T1000 (cell line): Measurements from ENCODE around the gene RASSF3.
"Not testable (repeated sequence)": the region's sequence is repeated elsewhere in the genome, so short reads cannot be mapped to it uniquely, and the experiment has no call there.

ENCODE experiments used
- DNase-seq: peaks from one replicate; lab custom pipeline; 2025; ENCODE audit warnings: mixed read lengths; lab: John Stamatoyannopoulos, UW

The RASSF3 gene

DNA sequence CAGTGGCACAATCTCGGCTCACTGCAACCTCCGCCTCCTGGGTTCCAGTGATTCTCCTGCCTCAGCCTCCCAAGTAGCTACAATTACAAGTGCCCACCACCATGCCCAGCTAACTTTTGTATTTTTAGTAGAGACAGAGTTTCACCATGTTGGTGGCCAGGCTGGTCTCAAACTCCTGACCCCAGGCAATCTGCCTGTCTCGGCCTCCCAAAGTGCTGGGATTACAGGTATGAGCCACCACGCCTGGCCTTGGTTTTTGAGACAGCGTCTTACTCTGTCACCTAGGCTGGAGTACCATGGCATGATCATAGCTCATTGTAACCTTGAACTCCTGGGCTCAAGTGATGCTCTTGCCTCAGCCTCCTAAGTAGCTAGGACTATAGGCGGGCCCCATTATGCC lies 79.9 kb downstream of the RASSF3 start:
- not testable (repeated sequence) for DNase-seq

DNA sequence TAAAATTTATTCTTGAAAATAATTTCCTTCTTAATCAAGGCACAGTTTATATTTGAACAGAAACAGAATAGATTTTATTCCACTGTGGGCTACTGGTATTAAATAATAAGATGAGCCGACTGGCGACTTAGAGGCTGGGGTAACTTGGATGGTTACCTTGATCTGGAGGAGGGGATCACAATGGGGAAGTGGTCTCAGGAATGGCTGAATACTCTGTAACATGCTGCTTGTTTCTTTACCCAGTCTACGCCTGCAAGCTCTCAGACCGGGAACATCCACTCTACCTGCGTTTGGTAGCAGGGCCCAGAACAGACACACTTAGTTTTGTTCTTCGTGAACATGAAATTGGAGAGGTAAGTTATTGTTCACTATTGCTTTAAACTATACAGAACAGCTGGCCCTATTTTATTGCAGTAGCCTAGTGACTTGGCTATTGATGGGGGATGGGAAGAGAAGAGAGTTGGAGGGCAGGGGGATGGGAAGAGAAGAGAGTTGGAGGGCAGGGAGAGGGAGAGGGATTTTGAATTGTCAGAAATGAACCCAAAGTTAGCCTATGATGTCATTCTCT lies 81.0 kb downstream of the RASSF3 start:
- DNase-seq = no peak

DNA sequence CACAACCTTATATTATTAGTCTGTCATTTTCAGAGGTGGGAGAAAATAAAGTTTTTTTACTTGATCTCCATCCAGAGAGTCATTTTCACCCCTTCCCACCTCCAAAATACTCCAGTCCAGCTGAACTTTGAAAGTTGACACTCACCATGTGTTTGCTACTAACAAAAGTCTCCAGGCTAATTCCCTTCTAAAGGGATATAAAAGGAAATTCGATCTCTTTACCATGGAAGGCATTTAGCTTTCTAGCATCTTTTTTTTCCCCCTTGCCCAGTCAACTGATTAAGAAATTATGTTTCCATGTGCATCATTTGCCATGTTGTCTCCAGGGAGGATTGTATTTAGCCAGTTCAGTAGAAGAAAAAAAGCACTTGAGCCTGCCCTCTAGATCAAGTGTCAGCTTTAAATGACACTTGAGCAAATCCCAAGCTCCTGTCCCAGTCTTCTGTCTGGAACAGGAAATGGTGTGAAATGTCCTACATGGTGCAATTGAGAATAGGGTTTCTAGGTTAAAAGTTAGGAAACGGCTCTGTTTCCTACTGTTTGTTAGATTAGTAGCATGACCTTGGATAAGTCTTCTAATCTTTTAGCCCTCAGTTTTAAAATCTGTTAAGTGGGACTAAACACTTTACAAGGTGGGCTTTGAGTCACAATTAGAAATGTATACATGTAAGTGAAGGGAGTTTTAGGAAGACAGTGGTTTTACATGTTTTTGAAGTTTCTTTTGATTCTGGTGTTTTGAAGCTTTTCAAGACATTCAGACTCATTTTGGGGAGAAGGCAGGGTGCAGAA lies 81.7 kb downstream of the RASSF3 start:
- DNase-seq = no peak

DNA sequence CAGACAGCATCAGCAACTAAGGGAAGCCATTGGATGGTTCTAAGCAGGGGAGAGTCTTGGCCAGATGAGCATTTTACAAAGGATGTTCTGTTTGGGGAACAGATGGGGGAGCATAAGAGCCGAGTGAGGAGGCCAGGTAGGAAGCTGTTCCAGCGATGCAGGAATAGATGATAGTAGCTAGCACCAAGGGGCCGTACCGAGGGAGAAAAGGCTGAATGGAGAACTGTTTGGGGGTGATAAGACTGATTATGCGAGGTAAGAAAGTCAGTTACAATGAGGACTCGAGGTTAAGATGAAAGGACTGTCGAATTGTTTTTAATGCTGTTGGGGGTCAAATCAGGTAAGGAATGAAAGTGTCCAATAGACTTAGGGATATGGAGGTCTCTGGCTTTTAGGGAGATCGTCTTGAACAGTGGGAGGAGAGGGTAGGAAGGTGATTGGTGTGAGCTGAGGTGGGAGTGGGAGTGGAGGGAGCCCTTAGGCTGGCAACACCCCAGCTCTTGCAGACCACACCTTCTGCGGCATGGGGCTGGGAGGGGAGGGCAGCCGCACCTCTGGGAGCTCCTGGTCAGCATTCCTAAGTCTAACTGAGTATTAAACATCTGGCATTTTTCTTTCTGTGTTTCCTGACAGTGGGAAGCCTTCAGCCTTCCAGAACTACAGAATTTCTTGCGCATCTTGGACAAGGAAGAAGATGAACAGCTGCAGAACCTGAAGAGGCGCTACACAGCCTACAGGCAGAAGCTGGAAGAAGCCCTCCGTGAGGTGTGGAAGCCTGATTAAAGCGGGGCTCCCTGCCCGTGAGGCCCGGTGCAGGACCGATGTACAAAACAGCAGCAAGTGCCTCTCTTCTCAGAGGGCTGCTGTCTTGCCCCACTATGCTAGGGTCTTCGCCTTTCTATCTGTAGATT lies 84.1 kb downstream of the RASSF3 start:
- DNase-seq = no peak

DNA sequence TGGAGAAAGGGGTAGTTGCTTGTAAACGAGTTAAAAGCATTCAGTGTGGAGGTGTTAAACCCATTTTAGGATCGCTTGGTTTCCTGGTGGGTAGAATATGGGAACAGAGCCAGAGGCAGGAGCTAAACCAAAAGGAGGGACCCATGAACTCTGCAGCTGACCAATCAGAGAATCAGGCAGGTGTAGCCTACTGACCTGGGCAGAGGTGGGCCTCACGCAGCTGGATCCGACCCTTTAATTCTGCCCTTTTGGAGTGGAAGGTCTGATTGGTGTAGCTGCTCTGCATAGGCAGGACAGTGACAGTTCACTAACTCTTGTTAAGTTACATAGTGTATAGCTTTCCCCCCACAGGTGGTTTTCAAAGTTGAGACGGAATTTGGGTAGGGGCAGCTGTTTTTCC lies 85.3 kb downstream of the RASSF3 start:
- no peak for DNase-seq

DNA sequence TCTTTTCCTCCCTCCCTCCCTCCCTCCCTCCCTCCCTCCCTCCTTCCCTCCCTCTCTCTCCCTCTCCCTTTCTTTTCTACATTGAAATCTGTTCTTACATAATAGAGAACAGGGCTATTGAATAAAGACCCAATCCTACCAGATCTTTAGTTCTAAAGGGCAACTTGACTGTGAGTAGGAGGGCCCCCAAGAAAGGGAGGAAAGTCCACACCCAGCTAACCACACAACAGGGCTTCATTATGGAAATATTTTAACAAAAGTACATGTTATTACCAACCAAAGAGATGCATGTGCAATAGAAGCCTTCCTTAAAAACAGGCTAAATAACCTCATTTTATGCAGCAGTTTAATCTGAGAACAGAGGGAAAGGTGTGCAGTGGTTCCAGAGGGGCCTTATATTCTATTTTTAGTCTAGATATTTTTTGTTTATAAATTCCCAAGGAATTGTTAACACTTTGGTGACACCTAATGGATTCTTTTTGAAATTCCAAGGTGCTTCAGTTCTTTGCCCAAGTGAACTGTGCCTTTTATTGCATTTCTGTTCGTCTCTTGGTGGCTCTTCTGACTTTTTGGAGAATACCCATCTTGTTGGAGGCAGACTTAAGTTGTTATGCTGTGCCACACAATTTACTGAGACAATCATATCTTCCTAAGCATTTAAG lies 85.9 kb downstream of the RASSF3 start:
- no peak for DNase-seq

DNA sequence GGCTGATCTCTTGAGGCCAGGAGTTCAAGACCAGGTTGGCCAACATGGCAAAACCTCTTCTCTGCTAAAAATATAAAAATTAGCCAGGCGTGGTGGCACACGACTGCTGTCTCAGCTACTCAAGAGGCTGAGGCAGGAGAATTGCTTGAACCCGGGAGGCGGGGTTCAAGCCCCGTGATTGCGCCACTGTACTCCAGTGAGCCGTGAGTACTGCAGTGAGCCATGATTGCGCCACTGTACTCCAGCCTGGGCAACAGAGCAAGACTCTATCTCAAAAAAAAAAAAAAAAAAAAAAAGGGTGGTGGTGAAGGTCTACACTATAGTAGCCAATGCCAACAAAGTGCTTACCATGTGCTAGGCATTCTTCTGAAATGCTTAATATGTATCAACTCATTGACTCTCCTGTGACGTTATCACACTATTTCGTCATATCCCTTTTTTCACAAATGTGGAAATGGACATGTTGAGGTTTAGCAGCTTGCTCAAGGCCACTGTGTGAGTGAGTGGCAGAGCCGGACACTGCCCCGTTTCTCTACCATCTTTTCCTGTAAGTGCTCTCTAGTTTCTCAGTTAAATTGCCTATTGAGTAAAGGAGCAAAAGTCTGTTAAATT lies 89.3 kb downstream of the RASSF3 start:
- no peak for DNase-seq

DNA sequence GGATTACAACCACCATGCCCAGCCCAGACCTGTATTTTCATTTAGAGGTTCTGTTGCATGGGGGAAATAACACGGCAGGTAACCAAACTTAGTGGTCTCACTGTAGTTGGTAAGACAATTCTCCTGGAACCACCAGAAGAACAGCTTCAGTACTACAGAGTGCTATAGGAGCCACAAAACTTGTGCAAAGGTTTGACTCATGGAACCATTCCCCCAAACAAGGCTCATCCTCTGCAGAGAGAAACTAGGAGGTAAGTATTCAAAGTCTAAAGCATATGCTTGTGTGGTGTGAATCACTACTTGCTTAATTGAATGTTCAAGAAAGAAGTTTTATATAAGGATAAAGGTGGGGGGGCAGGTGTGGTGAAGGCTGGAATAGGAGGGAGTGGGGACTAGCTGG lies 90.2 kb downstream of the RASSF3 start:
- no peak for DNase-seq

DNA sequence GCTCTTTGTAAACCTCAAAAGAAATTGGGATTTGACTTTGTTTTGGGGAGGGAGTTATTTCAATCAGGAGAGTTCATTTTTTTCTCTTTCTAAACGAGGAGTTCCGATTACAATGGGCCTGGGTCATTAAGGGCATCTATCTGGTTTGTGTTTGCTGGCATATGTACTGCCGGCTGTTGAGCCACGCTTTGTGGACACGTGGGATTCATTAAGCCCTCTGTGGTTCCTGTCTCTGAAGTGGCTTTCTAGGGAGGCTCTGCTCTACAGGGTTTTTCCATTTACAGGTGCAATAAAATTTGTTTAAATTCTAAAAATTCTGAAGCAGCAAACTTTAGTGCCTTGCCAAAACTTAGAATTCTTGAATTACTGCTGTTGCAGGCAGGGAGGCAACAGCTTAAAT lies 91.0 kb downstream of the RASSF3 start:
- no peak for DNase-seq

DNA sequence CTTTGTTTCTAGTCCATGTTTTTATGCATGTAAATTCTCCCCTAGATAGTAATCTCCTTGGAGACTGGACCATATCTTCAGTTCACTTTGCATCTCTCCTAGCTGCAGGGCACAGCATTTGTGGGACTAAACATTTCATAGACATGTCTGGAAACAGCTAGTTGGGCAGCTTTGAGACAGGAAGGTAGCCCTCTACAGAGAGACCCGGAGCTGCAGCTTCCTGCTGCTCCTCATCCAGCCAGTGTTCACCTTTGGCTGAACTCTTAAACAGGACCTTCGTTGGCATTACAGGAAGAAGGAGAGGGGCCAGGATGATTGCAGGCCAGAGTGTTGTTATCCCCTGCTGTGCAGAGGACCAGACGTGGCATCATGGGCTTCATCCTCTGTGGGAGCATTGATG lies 96.0 kb downstream of the RASSF3 start:
- DNase-seq = no peak

DNA sequence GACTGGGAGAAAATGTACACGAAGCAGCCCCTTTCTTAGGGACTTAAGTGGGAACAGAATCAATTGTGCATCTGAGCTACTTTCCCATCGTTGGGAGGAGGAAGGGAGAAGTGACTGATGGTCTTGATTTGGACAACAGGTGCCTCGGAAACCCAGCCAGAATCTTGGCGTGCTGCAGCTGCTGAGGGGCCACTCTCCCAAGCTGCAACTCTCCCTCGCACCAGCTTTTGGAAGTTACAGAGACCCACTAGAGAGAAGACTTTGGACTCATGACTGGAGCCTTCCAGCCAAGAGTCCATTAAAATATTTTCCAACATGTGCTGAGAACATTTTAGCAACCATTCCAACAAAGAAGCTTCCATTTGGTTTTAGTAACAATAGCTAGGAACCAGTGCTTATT lies 96.6 kb downstream of the RASSF3 start:
- DNase-seq = no peak

DNA sequence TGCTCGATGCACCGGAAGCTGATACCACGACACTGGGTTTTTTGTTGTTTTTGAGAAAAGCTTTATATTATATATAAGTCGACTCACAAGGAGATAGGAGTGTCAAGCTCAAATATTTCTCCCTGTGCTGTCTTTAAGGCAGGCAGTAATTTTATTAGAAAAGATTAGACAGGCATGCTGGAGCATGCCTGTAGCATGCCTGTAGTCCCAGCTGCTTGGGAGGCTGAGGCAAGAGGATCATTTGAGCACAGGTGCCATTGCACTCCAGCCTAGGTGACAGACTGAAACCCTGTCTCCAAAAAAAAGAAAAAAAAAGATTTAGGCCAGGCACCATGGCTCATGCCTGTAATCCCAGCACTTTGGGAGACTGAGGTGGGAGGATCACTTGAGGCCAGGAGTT lies 97.1 kb downstream of the RASSF3 start:
- DNase-seq = no peak

DNA sequence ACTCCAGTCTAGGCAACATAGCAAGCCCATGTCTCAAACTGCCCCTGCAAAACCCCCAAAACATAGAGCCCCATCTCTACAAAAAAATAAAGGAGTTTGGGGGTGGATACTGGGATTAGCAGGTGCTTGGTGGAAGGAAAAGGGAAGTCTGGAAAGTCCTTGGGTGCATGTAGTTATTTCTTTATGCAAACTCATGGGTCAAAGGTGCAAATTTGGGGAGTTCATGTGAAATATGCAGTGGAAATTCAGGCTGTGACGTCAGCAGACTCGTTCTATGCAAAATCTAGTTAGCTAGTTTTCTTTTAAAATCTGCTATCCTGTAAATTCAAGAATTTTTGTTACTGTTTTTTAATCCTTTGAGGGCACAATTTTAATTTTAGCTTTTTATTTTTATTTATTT lies 97.6 kb downstream of the RASSF3 start:
- DNase-seq = no peak

DNA sequence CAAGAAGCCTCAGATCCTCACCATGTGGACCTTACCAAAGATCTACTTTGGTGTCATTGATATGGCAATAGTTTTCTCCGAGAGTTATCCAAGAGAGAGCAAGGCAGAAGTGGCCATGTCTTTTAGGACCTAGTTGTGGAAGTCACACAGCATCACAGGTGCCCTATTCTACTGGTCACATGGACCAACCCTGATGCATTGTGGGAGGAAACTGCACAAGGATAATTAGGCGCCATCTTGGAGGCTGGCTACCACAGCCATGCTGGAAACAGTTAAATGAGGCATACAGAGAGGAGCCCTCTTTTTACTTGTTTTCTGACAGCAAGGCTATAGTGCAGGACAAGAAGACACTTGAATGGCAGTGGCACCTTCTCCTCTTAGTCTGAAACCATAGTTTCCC lies 99.1 kb downstream of the RASSF3 start:
- no peak for DNase-seq

DNA sequence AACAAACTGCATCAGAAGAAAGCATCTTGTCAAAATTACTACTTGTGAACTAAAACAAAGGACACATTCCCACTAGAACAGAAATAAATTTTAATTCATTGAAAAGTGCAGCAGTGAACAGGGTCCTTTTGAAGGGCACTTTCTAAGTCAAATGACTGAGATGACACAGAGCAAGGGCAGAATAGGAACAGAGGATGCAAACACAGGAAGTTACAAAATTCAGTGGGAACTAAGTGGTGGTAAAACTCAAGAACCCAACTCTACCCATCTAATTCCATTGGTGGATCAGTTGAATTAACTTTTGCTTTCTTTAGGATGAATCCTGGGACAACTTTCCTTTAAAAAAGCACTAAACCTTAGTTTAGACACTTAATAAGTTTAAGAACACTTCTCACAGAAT lies 103.1 kb downstream of the RASSF3 start:
- no peak for DNase-seq

DNA sequence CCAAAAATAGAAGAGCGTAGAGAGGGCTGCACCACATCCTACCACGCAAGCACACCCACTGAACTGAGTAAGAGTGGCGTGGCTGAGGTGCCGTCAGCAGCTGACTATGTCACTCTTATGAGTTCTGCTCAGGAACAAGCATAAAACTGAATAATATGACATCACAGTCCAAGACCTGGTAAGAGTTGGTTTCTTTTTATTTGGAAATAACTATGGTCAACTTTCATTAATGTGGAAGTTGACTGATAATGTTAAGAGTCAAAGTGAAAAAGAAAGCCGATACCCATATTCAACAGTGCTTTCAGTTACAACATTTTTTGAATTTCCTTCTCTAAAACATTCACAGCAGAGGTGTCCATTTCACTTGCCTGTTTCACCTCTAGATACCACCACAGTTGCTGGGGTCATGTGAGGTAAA lies 104.3 kb downstream of the RASSF3 start:
- DNase-seq = no peak

DNA sequence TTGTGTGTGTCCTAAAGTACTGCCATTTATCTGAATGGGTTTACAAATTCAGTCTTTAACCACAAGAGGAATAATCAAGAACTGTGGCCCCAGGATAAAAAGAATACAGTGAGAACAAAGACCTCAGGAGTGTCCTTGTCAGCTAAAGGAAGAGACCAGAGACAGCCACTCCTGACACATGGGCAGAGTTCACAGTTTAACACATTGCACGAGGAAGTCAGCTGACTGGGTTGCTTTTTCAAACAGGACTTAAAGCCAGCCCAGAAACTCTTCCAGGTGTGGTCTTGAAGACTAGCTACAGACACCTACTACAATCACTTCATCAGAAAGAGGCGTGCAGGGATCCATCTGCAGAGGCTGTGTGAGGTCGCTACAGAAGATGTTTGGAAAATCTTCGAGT lies 106.1 kb downstream of the RASSF3 start:
- no peak for DNase-seq

DNA sequence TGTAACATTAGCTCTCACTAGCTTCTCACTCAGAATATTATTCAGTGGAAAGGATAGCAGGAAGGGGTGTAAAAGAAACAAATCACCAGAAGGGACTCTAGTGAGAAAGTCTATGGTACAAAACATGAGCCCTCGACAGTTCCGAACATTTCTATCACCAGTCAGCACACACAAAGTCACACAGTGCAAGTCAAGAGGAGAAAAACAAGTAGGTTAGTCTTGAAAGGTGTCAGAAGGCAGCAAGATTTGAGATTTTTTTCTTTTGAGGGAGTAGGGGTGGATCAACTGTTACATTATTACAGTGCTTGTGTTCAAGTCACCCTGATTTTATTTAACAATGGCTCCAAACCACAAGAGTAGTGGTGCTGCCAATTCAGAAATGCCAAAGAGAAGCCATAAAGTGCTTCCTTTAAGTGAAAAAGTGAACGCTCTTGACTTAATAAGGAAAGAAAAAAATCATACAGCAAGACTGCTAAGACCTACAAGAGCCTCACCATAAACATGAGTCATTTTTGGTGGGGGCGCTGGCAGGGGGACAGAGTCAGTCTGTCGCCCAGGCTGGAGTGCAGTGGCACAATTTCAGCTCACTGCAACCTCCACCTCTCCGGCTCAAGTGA lies 106.7 kb downstream of the RASSF3 start:
- DNase-seq = no peak

DNA sequence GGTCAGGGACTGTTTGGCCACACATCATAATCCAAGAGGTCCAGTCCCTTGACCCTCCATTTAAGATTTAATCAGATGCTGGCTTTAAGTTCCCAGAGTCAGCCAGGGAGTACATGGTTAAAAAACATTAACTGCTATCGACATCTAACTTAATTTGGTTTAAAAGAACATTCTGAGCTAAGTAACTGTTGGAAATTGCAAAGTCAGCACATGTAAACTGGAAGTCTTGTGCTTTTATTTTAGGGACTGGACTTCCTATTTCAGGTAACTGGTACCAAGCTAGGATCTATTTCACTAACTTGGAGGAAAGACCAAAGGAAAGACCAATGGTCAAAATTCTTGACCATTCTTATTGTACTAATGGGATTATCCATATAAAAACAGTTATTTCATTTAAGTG lies 108.4 kb downstream of the RASSF3 start:
- DNase-seq = no peak

DNA sequence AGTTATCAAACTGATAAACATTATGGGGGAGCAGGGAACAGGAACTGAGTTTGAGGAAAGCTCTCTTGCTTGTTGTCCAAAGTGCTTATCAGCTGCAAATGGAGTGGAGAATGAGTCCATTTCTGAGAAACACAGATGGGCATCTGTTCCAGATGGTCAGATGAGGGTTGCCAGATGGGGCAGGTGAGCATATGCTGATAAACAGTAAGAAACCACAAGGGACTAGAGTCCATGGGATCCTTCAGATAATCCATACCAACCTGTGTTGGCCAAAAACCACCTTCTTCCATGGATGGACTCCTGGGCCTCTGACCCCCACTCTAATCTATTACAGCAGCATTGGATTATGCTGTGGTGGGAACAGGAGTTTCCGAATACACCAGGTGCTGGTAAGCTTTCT lies 110.6 kb downstream of the RASSF3 start:
- DNase-seq = no peak

DNA sequence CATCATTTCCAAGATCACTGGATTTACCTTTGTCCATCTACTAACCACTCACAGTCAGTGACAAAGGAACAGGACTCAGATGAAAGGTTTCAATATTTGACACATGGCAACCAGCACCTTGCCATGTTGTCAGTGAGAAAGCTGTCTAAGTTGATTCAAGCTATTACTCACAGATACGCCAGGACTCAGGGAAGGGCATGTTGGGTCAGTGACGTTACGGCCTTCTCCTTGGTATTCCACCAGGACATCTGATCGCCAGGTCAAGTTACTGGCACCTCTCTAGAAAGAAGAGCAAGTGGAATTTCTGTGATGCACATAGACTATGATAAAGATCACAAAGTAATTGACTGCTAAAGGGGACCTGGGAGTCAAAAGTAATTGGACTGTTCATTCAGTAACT lies 112.5 kb downstream of the RASSF3 start:
- no peak for DNase-seq

DNA sequence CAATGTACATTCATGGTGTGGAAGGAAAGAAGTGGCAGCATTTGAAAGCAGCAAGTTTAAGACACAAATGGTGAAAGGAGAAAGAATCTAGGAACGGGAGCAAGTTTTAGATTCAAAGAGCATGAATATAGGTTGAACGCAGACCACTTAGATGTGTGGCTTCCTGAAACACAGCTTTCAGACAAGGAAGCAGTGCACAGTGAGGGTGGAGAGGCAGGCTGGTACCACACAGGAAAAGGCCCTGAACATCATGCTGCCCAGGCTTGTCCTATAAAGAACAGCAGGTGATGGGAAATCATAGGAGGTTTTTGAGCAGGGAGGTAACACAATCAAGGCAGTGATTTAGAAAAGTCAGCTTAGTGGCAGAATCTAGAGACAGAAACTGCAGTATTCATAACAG lies 113.3 kb downstream of the RASSF3 start:
- DNase-seq = no peak
